Activated naive CD8-positive, alpha-beta T cell treated with anti-CD3 and anti-CD28 coated beads, Interleukin-2, amount 10 ng/mL, durations not matched to agents 7 days and 5 days (primary cell): ENCODE results near the gene BOLA2. TPM values are rescaled to one million over a fixed set of nuclear protein-coding genes. Genes with fewer than 3 reads are reported as not detected.
A peak's percentile ranks its signal among the peaks of the same experiment; 100 is the strongest.
"Not testable (repeated sequence)": the region's sequence is repeated elsewhere in the genome, so short reads cannot be mapped to it uniquely, and the experiment has no call there.

Experiments
- ATAC-seq: fragments of 150-1000 bp; cut with Tn5 transposase; one replicate; pipeline ENCODE4 v1.10.0; 2021; ENCODE audit warnings: low read depth, moderate library complexity
- POLR2A ChIA-PET: fragments of 350-600 bp; sonication (Branson Sonifier 250); formaldehyde crosslinking; loops from one replicate; lab custom pipeline; 2021; ENCODE audit warnings: antibody characterized with exemption; lab: Charles Lee
- DNase-seq: peaks from one replicate; pipeline ENCODE4 v3.0.0; 2021
- H3K27ac Mint-ChIP-seq: one replicate; pipeline ENCODE4 v1.8.0; 2022; ENCODE audit warnings: mild to moderate bottlenecking, mixed read lengths
- H3K27me3 Mint-ChIP-seq: one replicate; pipeline ENCODE4 v1.8.0; 2022; ENCODE audit warnings: mild to moderate bottlenecking, moderate library complexity, mixed read lengths
- H3K36me3 Mint-ChIP-seq: one replicate; pipeline ENCODE4 v1.8.0; 2021; ENCODE audit warnings: mild to moderate bottlenecking, mixed read lengths
- H3K4me1 Mint-ChIP-seq: one replicate; pipeline ENCODE4 v1.8.0; 2021; ENCODE audit warnings: mixed read lengths
- H3K4me3 Mint-ChIP-seq: one replicate; pipeline ENCODE4 v1.8.0; 2022; ENCODE audit warnings: mild to moderate bottlenecking, moderate library complexity, mixed read lengths
- H3K9me3 Mint-ChIP-seq: one replicate; pipeline ENCODE4 v1.8.0; 2021; ENCODE audit warnings: mixed read lengths
- total RNA-seq, 2 experiments: library from RNA; stranded (reverse); gene quantifications; one replicate each; pipeline ENCODE4 v1.2.3, GENCODE V29; 2021

Gene BOLA2
- 10 to 100 TPM in 1 of 2 experiments, 1 to 10 TPM in 1; 8.6 to 12.1 TPM for total RNA-seq

GRCh38 chr16:29454269-29454668 is at the start of gene BOLA2, which contains the start of gene SLX1B:
TSS of gene BOLA2 (minus strand) at chr16:29454351. CDS start at chr16:29454253, 98 bp downstream.
TSS of gene SLX1B (plus strand) at chr16:29454533.
- H3K9me3 Mint-ChIP-seq, H3K36me3 Mint-ChIP-seq, H3K4me1 Mint-ChIP-seq, H3K27ac Mint-ChIP-seq, DNase-seq, POLR2A ChIA-PET, H3K4me3 Mint-ChIP-seq, H3K27me3 Mint-ChIP-seq: not testable (repeated sequence)
- peak; percentile 85 for ATAC-seq

GRCh38 chr16:29482276-29482675 is 28.1 kb upstream of the BOLA2 start:
- peak; percentile 11 for DNase-seq
- H3K4me3 Mint-ChIP-seq, ATAC-seq, H3K9me3 Mint-ChIP-seq, H3K36me3 Mint-ChIP-seq, H3K27ac Mint-ChIP-seq, POLR2A ChIA-PET, H3K27me3 Mint-ChIP-seq, H3K4me1 Mint-ChIP-seq: not testable (repeated sequence)

GRCh38 chr16:29472065-29472464 is 17.9 kb upstream of the BOLA2 start:
- POLR2A ChIA-PET, H3K27me3 Mint-ChIP-seq, H3K9me3 Mint-ChIP-seq, H3K4me1 Mint-ChIP-seq, H3K27ac Mint-ChIP-seq, H3K4me3 Mint-ChIP-seq, DNase-seq, H3K36me3 Mint-ChIP-seq: not testable (repeated sequence)
- peak; percentile 73 for ATAC-seq

- H3K36me3 Mint-ChIP-seq, H3K27ac Mint-ChIP-seq, H3K9me3 Mint-ChIP-seq, H3K4me1 Mint-ChIP-seq, POLR2A ChIA-PET, H3K27me3 Mint-ChIP-seq: not testable (repeated sequence)
- peak; percentile 59 for ATAC-seq
- DNase-seq: peak; percentile 45
- peak overlapping the region; percentile 44 for H3K4me3 Mint-ChIP-seq
Measured at GRCh38 chr16:29469660-29470059, 15.5 kb upstream of the BOLA2 start.

- H3K9me3 Mint-ChIP-seq, H3K27me3 Mint-ChIP-seq, ATAC-seq, H3K4me3 Mint-ChIP-seq, H3K36me3 Mint-ChIP-seq, H3K4me1 Mint-ChIP-seq, DNase-seq, POLR2A ChIA-PET, H3K27ac Mint-ChIP-seq: not testable (repeated sequence)
Measured at GRCh38 chr16:29467654-29468366, 13.7 kb upstream of the BOLA2 start.

- H3K27me3 Mint-ChIP-seq, H3K4me3 Mint-ChIP-seq, H3K9me3 Mint-ChIP-seq, POLR2A ChIA-PET, DNase-seq, H3K27ac Mint-ChIP-seq, H3K36me3 Mint-ChIP-seq, H3K4me1 Mint-ChIP-seq: not testable (repeated sequence)
- ATAC-seq: peak; percentile 66
Measured at GRCh38 chr16:29466904-29467303, 12.8 kb upstream of the BOLA2 start.

GRCh38 chr16:29465985-29466824 is 12.1 kb upstream of the BOLA2 start:
- DNase-seq, POLR2A ChIA-PET, H3K4me3 Mint-ChIP-seq, H3K4me1 Mint-ChIP-seq, H3K36me3 Mint-ChIP-seq, H3K27ac Mint-ChIP-seq, H3K9me3 Mint-ChIP-seq, H3K27me3 Mint-ChIP-seq: not testable (repeated sequence)
- ATAC-seq: peak; percentile 34

- H3K4me3 Mint-ChIP-seq, H3K36me3 Mint-ChIP-seq, H3K27me3 Mint-ChIP-seq, H3K9me3 Mint-ChIP-seq, H3K4me1 Mint-ChIP-seq, DNase-seq, H3K27ac Mint-ChIP-seq, POLR2A ChIA-PET, ATAC-seq: not testable (repeated sequence)
Measured at GRCh38 chr16:29460647-29461030, 6.5 kb upstream of the BOLA2 start.

- H3K27ac Mint-ChIP-seq, H3K27me3 Mint-ChIP-seq, H3K36me3 Mint-ChIP-seq, ATAC-seq, POLR2A ChIA-PET, DNase-seq, H3K4me3 Mint-ChIP-seq, H3K4me1 Mint-ChIP-seq, H3K9me3 Mint-ChIP-seq: not testable (repeated sequence)
Measured at GRCh38 chr16:29459706-29460646, 5.8 kb upstream of the BOLA2 start, which contains the start of gene SULT1A4. TSS of gene SULT1A4 (plus strand) at chr16:29459913. CDS start at chr16:29461386, 1,473 bp downstream.

GRCh38 chr16:29457660-29458059 is 3.5 kb upstream of the BOLA2 start:
- H3K9me3 Mint-ChIP-seq, H3K4me1 Mint-ChIP-seq, ATAC-seq, POLR2A ChIA-PET, H3K4me3 Mint-ChIP-seq, H3K27me3 Mint-ChIP-seq, H3K27ac Mint-ChIP-seq, H3K36me3 Mint-ChIP-seq: not testable (repeated sequence)
- peak; percentile 19 for DNase-seq

GRCh38 chr16:29454828-29455227 is 677 bp upstream of the BOLA2 start:
- H3K27ac Mint-ChIP-seq, H3K27me3 Mint-ChIP-seq, H3K4me3 Mint-ChIP-seq, POLR2A ChIA-PET, DNase-seq, H3K36me3 Mint-ChIP-seq, H3K4me1 Mint-ChIP-seq, H3K9me3 Mint-ChIP-seq: not testable (repeated sequence)
- peak; percentile 75 for ATAC-seq

- H3K4me3 Mint-ChIP-seq, DNase-seq, POLR2A ChIA-PET, H3K36me3 Mint-ChIP-seq, H3K27me3 Mint-ChIP-seq, H3K9me3 Mint-ChIP-seq, H3K4me1 Mint-ChIP-seq, H3K27ac Mint-ChIP-seq: not testable (repeated sequence)
- peak; percentile 3 for ATAC-seq
Measured at GRCh38 chr16:29453754-29454153, 397 bp downstream of the BOLA2 start.

GRCh38 chr16:29425390-29425789 is 28.8 kb downstream of the BOLA2 start:
- H3K27me3 Mint-ChIP-seq, H3K9me3 Mint-ChIP-seq, H3K4me3 Mint-ChIP-seq, DNase-seq, H3K27ac Mint-ChIP-seq, H3K4me1 Mint-ChIP-seq, POLR2A ChIA-PET, ATAC-seq, H3K36me3 Mint-ChIP-seq: not testable (repeated sequence)
